ENCODE results near the gene SSTR4.

The SSTR4 gene

DNA sequence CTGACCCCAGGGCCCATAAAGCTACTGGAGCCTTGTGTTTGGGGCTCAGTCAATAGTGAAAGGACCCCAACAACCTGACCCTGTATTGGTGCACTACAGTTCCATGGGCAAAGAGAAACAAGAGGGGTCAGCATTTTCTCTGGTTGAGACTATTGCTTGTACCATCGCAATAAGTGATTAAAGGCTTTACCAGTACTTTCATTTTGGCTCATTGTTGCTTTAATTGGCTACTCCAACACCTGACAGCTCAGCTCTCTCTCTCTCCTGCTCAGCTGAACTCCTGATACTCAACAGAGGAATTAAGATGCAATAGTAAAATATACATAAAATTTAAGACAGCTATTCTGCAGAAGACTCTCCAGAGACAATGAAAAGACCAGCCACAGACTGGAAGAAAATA is 33.2 kb downstream of the SSTR4 start:
- no peak for DNase-seq

DNA sequence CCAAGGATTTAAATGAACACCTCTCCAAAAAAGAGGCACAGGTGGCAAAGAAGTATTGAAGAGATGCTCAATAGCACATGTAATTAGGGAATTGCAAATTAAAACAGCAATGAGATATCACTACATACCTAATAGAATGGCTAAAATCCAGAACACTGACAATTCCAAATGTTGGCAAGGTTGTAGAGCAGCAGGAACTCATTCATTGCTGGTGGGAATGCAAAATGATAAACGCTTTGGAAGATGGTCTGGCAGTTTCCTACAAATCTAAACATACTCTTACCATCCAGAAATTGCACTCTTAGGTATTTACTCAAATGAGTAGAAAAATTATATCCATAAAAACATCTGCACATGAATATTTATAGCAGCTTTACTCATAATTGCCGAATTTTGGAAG is 34.0 kb downstream of the SSTR4 start:
- DNase-seq = no peak

GRCh38 chr20:23071398-23071797 is 36.3 kb downstream of the SSTR4 start:
- no peak for DNase-seq

- no peak for DNase-seq
Observed at GRCh38 chr20:23071996-23072395, 36.9 kb downstream of the SSTR4 start.

GRCh38 chr20:23072892-23073586 is 37.9 kb downstream of the SSTR4 start:
- DNase-seq = no peak

GRCh38 chr20:23074052-23074451 is 38.9 kb downstream of the SSTR4 start:
- DNase-seq = no peak

DNA sequence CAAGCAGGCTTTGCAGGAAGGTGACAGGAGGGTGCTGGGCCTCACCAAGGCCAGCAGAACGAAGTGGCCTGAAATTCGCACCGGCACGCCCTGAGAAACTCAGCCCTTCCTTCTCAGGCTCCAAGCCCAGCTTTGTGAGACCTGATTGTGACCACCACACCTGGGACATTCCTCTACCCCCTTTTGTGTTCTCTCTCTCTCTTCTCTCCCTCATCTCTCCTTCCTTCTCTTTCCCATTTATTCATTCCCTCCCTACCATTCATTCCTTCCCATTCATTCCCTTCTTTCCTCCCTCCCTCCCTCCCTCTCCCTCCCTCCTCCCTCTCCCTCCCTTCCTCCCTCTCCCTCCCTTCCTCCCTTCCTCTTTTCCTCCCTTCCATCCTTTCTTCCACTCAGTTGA is 42.2 kb downstream of the SSTR4 start:
- DNase-seq = no peak

DNA sequence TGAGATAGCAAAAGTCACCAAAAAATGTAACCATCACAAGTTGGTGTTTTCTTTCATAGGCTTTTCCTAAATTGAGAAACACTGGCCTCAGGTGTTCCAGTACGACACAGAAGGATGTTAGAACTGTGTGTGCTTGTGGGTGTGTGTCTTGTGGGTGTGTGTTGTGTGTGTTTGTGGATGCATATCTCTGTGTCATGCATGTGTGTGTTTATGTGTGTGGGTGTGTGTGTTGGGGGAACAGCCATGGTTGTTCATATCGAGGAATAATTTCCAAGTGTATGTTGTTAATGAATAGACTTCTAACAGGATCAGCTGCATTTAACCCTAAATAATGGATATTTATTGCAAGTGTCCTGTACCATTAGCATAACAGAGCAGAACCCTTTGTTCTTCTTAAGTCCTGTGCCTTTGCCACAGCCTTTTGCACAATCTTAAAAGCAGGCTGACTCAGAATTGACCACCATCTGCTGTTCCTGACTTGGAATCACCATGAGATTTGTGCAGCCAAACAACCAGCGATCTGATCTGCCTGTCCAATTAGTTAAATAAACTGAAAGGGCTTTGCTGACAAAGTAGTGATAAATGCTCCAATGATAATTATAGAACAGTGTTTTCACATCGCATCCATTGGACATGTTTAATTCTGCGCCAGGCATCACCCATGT is 43.4 kb downstream of the SSTR4 start:
- no peak for DNase-seq

- DNase-seq = no peak
Observed at GRCh38 chr20:23079016-23079351, 43.9 kb downstream of the SSTR4 start.

DNA sequence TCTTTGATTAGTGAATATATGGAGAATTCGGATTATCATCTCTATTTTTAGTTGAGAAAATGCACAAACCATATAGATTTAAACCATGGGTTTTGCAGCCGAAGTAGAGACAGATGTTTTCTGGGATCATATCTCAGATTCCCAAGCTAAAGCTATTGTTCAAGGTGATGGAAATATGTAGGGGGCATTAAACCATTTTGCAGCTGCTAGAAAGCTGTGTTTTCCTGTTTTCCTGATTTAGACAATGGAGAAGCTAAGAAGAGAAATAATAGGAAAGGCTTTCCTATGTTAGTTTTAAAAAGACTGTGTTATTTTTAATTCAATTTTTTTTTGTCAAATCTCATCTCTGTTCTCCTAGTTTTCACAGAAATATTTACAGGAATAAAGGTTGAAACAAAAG is 44.8 kb downstream of the SSTR4 start:
- no peak for DNase-seq

GRCh38 chr20:23080521-23080920 is 45.4 kb downstream of the SSTR4 start:
- DNase-seq = no peak

DNA sequence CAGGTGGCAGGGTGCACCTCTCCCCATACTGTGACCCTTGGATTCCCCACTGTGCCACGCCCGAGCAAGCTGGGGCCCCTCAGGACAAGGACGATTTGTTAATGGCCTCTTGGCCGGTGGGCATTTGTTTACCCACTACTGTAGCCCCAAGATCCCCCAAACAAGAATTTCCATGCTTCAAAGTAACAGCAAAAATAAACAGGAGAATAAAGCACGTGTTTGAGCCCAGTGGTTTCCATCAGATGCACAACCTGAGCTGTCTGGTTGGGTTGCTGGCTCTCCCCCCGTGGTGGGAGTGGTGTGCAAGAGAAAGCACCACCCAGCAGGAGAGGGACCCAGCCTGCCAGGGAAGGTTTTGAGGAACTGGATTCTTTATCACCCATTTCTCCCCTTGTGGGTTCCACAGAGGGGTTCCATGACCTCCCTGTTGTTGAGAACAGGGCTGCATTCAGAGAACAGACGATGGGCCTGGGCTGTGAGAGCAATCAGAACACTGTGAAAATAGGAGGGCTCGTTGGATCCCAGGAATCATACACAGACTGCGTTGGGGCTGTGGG is 46.2 kb downstream of the SSTR4 start:
- DNase-seq = no peak

DNA sequence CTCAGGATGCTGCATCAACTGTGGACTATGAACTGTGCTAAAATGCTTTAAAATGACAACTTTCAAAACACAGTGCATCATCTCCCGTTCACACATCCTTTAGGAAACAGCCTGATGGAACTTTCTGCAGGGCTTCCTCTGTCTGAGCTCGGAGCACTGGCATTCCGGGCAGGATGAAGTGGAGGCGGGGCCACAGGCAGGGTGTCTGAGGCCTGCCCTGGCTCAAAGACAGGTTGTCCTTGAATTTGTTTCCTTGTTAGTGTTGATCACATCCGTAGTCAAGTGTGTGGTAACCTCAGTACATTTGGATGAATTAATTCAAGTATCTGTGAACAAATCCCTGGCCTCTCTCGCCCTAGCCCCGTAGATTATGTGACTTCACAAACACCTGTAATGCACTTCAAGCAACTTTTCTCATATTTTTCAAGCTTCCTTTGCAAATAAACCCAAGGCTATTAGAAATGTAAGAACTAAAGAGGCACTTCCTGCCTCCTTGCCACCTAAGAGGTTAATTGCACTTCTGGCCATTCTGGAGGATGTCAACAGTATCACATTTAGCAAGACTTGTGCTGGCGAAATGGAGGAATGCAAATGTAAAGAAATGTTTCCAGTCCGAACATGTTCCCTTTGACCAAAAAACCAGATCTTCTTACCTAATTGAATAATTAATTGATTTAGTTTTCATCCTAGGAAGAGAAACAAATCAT is 47.9 kb downstream of the SSTR4 start:
- DNase-seq = no peak

DNA sequence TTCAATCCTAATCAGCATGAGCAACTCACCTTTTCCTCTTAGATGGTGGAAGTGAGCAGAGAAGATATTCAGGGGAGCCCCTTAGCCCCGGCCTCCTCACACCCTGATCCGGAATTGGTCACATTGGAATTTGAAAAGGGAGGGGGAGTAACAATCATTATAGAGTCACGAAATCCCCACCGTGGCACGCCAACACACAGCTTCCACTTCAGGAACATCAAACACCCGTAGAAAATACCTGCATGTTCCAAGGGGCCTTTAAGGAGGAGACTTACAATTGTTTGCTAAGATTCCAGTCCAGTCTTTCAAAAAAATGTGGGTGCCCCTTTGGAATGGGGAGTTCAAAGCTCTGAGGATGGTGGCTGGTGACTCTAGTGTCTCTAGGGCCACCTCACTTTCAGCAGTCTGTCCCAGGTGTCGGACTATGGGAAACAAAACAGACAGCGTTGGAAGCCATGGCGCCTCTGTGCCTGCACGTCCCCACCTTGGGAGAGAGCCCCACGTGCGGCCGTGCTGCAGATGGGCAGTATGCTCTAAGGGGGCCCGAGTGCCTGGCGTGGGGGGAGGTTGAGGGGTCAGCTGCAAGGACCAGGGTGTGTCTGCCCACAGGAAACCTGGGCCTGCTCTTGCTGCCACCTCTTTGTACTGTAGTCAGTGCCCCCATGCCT is 48.6 kb downstream of the SSTR4 start:
- no peak for DNase-seq

DNA sequence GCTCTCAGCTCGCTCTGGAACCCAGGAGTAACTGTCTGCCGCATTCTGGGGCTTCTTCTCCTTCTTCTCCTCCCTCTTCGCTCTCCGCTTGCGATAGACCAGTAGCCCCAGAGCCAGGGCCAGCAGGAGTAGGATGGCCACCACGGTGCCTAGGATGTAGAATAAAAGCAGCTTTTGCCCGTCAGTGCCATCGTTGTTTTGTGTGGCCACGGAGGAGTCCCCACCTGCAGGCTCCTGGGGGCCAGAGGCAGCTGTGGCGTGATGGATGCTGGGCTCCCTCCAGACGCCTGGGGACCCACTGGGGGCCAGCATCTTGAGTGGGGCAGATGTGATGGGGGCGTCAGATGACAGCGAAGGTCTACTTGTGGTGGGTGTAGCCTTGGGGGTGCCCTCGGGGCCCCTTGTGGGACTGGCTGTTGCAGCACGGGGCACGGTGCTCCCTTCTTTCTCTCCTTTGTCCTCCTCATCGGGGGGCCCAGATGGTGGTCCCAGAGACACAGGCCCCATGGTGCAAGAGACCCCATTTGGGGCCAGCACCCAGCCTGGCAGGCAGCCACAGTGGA is 49.3 kb downstream of the SSTR4 start:
- DNase-seq = no peak

DNA sequence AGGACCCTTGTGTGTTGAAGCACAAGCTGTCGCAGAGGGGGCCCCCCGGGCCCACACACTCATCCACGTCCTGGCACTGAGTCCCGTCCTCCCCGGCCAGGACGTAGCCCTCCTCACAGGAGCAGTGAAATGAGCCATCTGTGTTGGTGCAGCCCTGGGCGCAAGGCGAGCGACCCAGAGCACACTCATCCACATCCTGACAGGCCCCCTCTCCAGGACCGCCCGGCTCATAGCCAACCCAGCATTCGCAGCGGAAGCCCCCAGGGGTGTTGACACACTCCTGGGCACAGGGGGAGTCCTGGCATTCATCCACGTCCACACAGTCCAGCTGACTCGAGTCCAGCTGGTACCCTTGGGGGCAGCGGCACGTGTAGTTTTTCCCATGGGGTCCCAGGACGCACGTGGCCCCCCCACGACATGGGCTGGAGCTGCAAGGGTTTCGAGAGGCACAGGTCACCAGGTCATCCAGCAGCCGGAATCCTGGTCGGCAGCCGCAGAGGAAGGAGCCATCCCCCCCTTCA is 49.8 kb downstream of the SSTR4 start:
- no peak for DNase-seq

GRCh38 chr20:23085436-23086055 is 50.4 kb downstream of the SSTR4 start:
- DNase-seq = peak; percentile 37

DNA sequence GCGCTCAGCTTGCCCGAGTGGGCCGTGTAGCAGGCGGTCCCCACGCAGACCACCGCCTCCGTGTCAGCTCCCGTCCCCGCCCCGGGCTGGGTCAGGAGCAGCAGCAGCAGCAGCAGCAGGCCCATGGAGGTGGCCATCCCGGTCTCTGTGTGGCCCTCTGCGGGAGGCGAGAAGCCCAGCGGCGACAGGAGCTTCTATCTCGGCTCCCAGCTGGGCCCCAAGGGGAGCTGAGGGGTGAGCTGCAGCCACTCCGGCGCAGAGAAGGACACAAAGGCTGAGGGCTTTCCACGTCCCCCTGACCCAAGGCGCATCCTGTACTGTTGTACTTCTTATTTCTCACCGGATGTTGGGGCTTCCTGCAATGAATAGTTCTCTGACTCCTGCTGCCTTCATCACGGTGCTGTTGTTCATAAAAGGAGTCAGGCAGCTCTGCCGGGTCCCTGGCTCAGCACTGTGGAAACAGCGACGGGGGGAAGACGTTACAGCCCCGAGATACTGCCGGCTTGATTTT is 51.0 kb downstream of the SSTR4 start, which contains the start of gene CD93:
CD93 (minus strand) TSS at position 269 of the 511 bp plus-strand sequence; CDS start at position 137, 132 bp downstream.
- DNase-seq = peak; percentile 86

DNA sequence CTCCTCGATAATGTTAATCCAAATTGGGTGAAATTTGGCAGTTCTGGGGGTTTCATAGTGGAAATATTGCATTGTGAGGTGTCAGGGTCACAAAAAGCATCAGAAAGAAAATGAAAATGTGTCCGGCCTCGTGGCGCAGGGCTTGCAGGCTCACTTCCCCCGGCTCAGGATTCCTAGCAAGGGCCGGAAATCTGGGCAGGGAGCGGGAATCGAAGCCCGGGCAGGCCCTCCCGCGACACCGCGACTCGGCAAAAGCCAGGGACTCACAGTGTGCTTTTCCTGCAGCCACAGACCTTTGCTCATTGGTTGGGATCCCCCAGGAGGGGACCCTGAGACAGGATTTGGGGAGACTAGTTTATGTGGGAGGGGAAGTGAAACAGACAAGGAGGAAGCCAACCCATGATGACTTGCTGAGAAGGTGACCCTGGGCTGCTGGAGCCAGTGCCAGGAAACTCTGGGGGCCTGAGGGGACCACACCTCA is 51.9 kb downstream of the SSTR4 start:
- peak; percentile 21 for DNase-seq

DNA sequence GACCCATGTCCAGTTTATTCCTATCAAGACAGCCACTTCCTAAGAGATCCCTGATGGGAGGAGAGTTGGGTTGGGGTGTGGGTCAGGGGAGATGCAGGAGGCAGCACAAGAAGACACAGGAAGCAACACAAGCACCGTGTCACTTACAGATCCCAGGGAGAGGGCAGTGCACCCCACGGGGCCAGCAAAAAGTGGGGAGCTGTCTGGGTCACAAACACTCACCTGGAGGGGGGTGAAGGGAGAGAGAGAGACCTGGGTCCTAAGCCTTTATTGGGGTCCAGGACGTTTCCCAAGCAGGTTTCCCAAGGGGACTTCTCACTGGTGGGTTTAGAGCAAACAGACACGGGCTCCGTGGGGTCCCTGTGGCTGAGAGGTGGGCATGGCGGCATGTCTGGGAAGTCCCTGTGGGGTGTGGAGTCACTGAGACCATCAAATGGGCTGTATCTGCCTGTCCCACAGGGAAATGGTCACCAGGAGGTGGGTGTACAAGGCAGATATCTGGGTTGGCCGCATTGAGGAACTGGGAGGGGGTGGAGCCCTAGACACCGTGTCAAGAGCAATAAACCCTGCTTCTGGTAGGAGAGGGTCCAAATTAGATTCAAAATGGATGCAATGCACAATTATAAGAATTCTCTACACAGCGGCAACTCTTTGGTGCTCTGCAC is 52.6 kb downstream of the SSTR4 start:
- DNase-seq = peak; percentile 17

All from GDM1 (cell line).